NCI-H748 (cell line): ENCODE results near the gene ZBTB24.
A peak's percentile ranks its signal among the peaks of the same experiment; 100 is the strongest.
"Not testable (repeated sequence)": the region's sequence is repeated elsewhere in the genome, so short reads cannot be mapped to it uniquely, and the experiment has no call there.

Experiments used
- DNase-seq: peaks from one replicate; lab custom pipeline; 2025; ENCODE audit not compliant: unreplicated experiment; lab: John Stamatoyannopoulos, UW

The ZBTB24 gene

DNA sequence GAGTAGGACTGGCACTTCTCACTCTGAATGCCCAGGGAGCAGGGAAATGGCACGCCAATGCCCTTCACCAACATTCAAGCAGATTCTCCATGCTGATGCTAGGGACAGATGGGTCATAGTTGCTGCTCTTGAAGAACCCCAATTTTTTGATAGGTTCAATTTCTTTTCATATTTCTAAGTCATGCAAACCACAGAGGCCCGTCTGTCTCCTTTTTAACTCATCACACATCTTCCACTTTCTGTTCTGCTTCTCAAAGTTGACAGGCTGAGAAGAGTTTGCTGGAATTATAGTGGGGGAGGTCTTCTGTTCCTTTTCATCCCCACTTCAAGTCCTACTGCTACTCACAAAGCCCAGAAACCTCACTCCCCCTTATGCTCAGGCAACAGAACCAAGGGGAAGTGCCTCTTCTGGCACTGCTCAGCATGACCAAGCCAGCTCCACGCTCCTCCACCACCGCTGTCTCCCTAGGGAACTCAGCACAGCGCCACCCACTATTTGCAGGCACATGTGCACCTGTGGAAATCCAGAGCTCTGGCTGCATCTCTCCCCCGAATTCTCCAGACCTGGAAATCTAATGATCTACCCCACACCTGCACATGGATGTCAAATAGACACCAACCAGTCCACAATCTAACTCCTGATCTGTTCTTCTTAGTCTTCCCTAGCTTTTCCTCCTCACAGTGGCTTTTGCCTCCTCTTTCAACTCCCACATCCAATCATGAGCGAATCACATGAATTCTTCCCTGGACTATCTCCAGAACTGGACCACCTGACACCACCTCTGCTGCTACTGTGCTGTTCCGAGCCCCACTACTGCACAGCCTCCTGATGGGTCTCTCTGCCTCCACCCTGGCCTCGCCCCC, 10.7 kb downstream of the ZBTB24 start:
- no peak for DNase-seq

DNA sequence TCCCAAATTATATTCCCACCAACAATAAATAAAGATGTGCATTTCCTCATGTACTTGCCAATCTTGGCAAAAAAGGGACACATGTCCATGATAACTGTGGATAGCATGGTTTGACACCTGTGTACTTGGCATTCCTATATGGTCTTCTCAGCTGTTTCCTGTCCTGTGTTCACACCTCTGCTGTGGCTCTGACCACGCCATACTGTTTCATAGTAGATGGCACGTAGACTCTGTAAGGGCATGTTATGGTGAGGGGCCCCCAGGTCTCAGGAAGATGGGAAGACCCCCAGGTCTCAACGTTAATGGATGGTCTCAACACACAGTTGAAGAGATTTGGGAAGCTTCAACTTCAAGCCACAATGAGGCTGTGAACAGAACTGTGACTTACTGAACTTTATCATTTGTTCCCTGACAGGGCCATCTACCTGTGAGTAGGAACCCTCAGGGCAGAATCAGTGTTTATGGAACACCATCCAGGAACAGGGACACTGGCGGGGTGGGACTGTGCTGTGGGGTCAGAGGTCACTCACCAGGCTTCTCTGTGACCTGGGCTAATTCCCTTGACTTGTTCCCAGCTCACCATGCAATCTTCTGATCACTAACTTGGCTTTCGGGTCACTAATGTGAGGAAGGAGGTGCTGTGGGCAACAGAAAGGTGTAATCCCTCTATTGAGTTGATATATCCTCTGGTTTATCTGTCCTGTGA, 11.8 kb downstream of the ZBTB24 start:
- no peak for DNase-seq

DNA sequence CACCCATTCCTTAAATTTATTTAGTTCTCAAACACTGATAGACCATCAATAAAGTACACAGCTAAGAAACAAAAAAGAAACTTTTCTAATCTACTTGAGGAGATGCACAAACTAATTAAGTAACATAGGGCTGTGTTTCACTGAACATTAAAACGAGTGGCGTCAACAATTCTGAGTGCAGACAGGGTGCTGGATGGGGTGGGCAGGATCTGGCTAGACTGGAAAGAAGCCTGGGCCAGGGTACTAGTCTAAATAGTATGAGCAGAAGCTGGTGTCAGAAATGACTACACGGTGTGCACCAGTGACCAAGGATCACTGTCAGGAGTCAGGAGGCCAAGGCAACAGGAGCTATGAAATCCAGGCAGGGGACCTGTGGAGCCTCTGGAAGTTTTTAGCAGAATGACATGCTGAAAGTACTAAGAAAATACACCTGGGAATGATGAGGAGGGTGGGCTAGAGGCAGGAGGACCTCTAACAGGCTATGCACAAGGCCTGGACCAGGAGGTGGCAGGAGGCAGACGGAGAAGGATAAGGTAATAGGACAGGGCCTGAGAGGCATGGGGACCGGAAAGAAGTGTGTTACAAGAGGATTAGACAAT, 13.3 kb downstream of the ZBTB24 start:
- no peak for DNase-seq

DNA sequence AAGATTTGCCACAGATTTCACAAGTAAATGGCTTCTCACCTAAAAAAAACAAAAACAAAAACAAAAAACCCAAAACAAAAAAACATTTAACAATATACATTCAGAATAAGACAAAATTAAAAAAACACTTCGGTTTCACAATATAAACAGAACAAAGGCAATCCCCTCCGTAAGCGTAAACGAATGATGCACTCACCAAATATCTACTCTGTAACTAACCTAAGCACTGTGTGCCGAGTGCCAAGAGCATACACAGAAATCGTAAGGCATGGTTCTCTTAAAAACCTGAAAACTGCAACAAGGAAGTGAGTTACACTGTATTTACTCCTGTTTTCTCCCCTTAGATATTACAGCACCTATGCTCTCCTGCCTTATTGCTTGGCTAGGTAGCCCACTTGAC, 15.3 kb downstream of the ZBTB24 start:
- DNase-seq = no peak

DNA sequence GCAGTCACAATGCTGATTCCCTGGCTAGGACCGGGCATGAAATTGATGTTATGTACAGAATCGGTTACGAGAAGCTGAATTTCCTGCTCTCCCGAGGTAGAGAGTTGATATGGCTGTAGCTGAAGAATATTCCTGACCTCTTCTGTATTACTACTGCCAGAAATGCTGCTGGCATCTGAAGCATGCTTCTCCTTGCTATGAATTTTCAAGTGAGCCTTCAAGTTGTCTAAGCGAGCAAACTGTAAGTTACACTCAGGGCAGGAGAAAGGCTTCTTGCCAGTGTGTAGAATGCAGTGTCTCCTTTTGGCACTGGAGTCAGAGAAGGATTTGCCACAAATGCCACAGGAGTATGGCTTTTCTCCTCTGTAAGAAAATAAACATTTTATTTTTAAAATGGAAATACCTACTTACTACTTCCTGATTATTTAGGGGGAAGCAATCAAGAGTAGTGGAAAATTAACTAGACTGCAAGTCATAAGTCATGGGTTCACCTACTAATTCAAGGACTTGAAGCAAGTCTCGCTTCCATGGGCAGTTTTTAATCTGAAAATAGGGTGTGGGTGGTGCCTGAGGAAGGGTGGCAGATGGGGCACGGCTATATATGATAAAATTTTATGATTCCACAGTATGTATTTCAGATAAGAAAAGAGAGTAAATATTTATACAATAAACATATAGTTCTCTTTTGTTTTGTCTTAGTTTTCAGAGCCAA, 16.7 kb downstream of the ZBTB24 start:
- DNase-seq = no peak

DNA sequence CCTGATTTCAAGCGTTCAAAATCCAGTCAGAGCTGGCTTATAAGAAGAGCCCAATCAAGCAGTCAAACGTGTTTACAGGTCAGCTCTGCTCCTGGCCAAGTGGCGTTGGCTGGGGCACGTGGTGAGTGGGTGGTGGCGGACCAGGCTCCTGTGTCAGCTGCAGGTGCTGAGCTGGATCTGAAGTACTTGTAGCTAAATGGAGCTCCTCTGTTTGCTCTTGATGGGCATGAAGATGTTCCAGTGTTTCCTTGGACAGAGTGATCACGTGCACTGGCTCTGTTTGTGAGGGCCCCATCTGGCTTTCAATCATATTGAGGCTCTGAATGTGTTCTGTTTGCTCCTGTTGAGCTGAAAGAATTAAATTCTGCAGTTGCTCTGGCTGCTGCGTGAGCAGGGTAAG, 17.2 kb downstream of the ZBTB24 start:
- DNase-seq = peak; percentile 65

DNA sequence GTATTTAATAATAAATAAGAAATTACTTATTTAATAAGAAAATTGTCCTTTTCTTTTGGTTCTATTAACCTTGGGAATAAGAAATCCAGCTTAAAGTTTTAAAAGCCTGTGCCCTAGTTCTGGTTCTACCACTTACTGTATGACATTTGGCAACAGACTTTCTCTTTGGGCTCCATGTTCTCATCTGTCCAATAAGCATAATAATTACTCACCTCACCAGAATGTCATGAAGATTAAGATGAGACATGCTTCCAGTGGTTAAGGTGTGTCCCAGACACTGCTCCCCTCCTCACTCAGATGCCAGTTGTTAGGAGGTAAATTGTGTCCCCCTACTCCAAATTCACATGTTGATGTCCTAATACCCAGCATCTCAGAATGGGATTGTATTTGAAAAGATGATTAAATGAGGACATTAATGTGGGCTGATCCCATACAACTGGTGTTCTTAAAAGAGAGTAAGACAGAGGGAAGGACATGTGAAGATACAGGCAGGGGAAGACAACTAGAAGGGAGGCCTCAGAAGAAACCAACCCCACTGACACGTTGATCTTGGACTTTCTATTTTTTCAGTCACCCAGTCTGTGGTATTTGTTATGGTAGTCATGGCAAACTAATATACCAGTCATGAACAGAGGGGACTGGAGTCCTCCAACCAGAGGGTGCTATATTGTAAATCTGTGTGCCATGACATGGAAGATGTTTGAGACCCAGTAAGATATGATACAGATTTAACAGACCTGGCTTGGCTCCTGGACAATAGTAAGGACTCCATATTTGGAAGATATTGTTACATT, 21.1 kb downstream of the ZBTB24 start:
- no peak for DNase-seq

DNA sequence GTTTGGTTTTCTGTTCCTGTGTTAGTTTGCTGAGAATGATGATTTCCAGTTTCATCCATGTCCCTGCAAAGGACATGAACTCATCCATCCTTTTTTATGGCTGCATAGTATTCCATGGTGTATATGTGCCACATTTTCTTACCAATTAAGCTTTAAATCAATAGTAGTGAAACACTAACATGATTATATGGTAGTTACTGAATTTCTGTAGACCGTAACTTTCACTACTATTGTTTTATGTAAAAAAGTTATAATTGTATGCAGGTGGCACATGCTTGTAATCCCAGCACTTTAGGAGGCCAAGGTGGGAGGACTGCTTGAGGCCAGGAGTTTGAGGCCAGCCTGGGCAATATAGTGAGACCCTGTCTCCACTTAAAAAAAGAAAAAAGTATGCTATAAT, 21.8 kb downstream of the ZBTB24 start:
- DNase-seq = not testable (repeated sequence)

DNA sequence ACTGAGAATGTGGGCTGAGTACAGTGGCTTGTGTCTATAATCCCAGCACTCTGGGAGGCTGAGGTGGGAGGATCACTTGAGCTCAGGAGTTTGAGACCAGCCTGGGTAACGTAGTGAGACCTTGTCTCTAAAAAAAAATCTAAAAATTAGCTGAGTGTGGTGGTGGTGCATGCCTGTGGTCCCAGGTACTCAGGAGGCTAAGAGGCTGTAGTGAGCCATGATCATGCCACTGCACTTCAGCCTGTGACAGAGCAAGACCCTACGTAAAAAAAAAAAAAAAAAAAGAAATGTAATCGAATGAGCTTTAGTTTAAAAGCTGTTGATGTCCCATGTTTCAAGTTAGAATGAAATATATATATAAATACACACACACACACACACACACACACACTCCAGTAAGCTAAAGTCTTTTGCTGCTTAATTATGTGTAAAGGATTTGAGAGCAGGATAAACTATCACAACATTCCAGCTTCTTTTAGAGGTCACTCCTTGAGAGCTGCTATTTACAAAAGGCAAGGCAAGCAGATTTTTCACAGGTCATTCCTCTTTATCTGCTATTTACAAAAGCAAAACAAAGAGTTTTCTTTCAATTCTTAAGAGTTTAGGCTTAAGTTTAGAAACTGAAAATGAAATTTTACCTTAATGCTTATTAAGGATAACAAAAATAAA, 22.7 kb downstream of the ZBTB24 start:
- no peak for DNase-seq

DNA sequence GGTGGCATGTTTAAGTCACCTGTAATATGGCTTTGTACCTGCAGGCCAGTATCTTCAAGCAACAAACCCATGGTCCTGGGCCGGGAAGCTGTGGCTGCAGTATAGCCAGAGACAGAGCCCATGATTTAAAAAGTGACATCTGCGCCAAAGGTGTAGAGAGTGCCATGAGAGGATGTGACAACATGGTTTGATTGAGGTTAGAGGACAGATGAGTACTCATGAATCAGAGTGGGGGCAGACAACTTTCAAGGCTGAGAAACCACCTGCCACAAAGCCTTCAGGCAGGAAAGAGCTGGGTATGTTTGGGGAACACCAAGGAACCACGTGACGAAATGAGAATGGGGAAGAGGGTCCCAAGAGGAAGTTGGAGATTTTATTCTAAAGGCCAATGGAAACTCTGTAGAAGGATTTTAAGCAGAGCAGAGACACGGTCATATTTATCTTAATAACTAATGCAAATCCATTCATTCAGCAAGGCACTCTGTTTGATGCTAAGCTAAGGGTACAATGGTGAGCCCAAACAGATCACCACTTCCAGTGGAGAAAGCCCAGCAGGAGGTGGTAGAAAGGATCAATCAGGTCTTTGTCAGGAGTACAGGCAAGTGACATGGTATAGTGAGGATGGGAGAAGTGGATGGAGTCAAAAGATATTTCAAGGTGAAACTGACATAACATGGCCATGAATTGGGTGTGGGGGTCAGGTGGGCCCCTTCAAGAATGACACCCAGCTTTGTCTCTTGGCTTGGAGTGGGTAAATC, 24.1 kb downstream of the ZBTB24 start:
- no peak for DNase-seq

DNA sequence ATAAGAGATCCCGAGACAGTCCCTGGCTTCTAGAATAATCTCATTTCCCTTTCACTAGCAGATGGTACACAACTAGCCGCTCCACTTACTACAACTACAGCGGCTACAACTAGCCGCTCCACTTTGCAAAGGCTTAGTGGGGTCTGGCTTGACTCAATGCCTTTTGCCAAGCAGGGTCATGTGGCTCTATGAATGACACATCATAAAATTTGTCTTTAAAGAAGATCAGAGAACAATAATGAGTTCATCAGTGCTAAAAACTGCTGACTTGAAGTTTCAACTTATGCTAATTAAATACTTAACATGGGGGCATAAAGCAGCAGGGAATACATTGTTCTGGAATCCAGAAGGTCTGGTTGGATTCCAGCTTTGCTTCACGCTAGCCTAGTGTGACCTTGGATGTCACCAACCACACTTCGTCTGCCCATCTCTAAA, 25.4 kb downstream of the ZBTB24 start:
- no peak for DNase-seq

DNA sequence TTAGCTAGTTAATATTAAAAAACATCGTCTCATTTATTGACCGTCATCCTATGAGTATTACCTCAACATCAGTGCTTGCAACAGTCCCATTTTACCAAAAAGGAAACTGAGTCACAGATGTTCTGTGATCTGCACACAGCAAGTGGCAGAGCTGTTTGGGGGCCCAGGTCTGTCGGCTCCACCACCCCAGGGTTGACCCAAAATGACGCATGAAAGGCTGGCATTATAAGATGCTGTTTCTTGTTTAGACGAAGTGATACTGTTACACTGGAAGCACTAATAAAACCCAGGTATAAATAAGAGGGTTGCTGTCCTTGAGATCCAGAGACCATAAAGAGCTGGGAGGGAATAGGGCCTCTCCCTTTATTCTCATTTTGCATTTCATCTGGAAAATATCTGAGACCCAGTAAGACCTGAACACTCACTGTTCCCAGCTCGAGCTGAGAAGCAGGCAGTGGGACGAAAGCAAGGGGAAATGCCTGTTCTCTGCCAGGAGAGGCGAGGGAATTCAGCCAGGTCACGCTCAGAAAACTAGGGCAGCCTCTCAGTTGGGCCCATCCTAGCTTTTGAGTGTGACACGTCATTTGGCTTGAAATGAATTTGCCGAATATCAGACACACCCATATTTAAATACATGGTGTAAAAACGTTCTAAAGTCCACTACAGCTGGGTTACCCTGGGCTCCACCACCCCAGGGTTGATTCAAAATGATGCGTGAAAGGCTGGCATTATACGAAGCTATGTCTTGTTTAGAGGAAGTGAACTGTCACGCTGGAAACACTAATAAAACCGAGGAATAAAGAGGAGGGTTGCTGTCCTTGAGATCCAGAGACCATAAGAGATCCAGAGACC, 26.1 kb downstream of the ZBTB24 start:
- DNase-seq = no peak

DNA sequence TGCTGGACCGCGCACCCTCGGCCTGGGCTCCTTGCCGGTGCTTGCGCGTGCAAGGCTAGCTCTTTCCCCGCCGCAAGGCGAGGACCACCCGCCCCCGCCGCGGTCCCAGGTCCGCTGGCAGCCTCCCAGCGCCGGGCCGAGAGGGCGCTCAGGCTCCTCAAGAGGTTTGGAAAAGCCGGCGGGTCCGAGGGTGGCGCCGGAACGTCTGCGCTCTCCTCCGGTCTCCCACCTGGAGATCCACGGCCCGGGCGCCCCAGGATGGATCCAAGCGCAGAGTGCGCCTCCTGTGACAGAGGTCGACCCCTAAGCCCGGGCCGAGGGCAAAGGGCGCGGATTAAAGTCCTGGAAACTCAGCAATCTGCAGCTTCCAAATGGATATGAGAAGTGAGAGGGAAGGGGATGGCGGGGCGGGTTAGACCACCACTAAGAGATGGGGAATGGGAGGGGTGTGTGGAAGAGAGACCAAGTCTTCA, 26.9 kb downstream of the ZBTB24 start:
- DNase-seq = peak; percentile 73

DNA sequence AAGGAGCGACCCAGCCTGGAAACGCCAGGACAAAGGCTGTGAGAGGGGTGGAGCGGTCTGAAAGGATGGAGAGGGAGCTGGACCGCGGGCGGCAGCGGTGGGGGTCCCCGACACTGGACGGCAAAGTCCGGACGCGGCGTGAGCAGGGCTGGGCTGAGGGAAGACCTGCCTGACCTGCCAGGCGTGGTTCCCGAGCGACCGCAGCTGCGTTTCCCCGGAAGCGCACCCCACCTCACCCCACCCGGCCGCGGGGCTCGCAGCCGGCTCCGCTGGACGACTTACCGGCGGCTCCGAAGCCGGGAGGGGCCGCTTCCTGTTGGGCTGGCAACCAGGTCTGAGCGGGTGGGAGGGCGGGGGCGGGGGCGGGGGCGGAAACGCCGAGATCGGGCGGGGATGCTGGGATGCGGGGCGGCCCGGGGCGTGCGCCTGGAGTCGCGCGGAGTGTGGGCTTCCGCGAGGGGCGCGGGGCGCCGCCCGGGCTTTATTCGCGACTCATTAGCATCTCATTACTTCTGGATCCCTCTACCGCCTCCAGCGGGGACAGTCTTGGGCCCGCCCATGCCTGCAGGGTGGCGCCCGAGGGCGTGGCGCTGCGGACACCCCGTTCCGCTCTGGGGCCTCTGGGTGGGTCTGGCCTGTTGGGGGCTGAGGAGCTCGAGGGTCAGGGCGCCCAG, 27.4 kb downstream of the ZBTB24 start, which contains the start of gene MICAL1:
TSS of gene MICAL1 (minus strand) at position 336 of the 674 bp plus-strand sequence. CDS start 1,576 bp downstream, outside the sequence.
- DNase-seq = peak; percentile 84

DNA sequence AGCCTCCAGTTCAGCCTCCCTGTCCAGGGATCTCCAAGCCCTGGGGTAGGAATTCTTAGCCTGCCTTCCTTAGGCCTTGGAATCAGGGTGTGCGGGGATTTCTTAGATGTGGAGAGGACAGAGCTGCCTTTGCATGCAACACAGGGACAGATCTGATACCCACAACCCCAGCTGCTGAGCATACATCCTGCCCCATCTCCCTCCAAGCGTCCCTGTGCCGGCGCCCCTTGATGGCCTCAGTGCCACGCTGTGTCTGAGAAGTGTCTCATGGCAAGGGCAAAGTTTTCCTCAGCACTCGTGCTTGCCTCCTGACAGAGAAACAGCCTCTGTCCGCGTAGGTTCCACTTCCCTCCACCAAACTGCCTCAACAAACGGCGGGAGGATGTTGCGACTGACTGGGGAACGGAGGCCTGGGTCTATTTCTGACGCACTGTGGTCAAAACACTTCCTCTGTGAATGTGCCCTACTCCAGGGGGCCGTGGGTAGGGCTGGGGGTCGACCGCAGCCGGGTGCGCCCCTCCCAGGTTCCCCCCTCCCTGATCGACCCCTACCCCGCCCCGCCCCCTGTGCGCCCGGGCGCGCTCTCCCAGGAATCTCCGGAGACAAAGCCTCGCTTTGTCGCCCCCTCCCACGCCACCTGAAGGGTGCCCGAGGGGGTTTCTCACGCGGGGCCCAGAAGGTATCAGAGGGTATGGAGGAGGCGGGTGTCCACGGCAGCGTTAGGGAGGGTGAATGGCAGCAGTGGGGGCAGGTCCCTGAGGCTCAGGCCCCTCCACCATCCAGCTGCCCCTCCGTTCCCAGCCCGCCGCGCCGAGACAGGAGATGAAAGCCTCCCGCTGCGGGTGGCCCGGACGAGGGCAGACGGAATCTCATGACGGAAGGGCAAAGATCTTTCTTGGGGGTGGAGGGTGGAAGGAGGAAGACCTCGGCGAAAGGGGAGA, 28.3 kb downstream of the ZBTB24 start:
- DNase-seq = peak; percentile 64
